Liver (tissue), 3 donors: ENCODE measurements around the gene CDC45.

Source experiments
- ATF3 ChIP-seq: IDR thresholded peaks from 2 replicates; pipeline ENCODE4 v1.6.1; 2016; ENCODE audit warnings: antibody characterized with exemption
- CTCF ChIP-seq: fragments of 150-350 bp; IDR thresholded peaks from 2 replicates; pipeline ENCODE4 v1.5.1; 2017; ENCODE audit warnings: improper control_type of control experiment, low read depth, low read length; ENCODE audit not compliant: missing input control
- EGR1 ChIP-seq, 2 donors: IDR thresholded peaks; 2 replicates each; pipeline ENCODE4 v1.6.1; 2016 to 2018; ENCODE audit warnings: antibody characterized with exemption in 2 of 2, low read depth in 2 of 2
- FOXA1 ChIP-seq: IDR thresholded peaks from 2 replicates; pipeline ENCODE4 v1.6.1; 2016; ENCODE audit warnings: antibody characterized with exemption
- GABPA ChIP-seq, 2 donors: IDR thresholded peaks in 1 of 2; conservative IDR thresholded peaks in 1 of 2; 2 replicates each; pipeline ENCODE4 v1.6.1; 2016; ENCODE audit warnings: antibody characterized with exemption in 2 of 2, mild to moderate bottlenecking in 1 of 2, moderate library complexity in 1 of 2
- HNF4A ChIP-seq, 2 donors: conservative IDR thresholded peaks; 2 replicates each; pipeline ENCODE4 v1.6.1; 2016; ENCODE audit warnings: antibody characterized with exemption in 2 of 2, mild to moderate bottlenecking in 2 of 2
- JUND ChIP-seq, 2 donors: IDR thresholded peaks; 2 replicates each; pipeline ENCODE4 v1.6.1; 2016; ENCODE audit warnings: antibody characterized with exemption in 2 of 2
- RAD21 ChIP-seq, 2 donors: IDR thresholded peaks; 2 replicates each; pipeline ENCODE4 v1.6.1; 2016; ENCODE audit warnings: antibody characterized with exemption in 2 of 2, mild to moderate bottlenecking in 2 of 2
- REST ChIP-seq: IDR thresholded peaks from 2 replicates; pipeline ENCODE4 v1.6.1; 2016; ENCODE audit warnings: antibody characterized with exemption, mild to moderate bottlenecking
- SP1 ChIP-seq: IDR thresholded peaks from 2 replicates; pipeline ENCODE4 v1.6.1; 2018; ENCODE audit warnings: antibody characterized with exemption, mild to moderate bottlenecking
- TAF1 ChIP-seq: conservative IDR thresholded peaks from 2 replicates; pipeline ENCODE4 v1.6.1; 2016; ENCODE audit warnings: antibody characterized with exemption, mild to moderate bottlenecking
- YY1 ChIP-seq: IDR thresholded peaks from 2 replicates; pipeline ENCODE4 v1.6.1; 2016; ENCODE audit warnings: antibody characterized with exemption, mild to moderate bottlenecking
- ZBTB33 ChIP-seq: IDR thresholded peaks from 2 replicates; pipeline ENCODE4 v1.6.1; 2016; ENCODE audit warnings: antibody characterized with exemption
- donor health status: healthy.
- donor health status: healthy.

- TF ChIP-seq CTCF (no peak), HNF4A (conservative IDR thresholded peaks at IDR 0.05) (no peak), FOXA1 (no peak), RAD21 (IDR thresholded peaks at IDR 0.05) (no peak), REST (no peak), SP1 (no peak), GABPA (IDR thresholded peaks at IDR 0.05 in 1 of 2, conservative IDR thresholded peaks at IDR 0.05 in 1 of 2) (no peak), EGR1 (IDR thresholded peaks at IDR 0.05; ENCODE audit: low read depth in 2 of 2) (no peak), JUND (IDR thresholded peaks at IDR 0.05) (no peak), YY1 (no peak), ZBTB33 (no peak), TAF1 (no peak), ATF3 (no peak)
Observed at GRCh38 chr22:19523240-19524169, 43.8 kb downstream of the CDC45 start.
